ENCODE measurements around the gene SLC47A2.

GRCh38 chr17:19664136-19664820, 52.1 kb downstream of the SLC47A2 start:
- TF ChIP-seq REST (IDR thresholded peaks at IDR 0.05; ENCODE audit: borderline replicate concordance in 1 of 2, low read depth in 1 of 2, low read length in 2 of 2): no peak
- no peak for TF ChIP-seq ATF6 (CRISPR knock-in tag; conservative IDR thresholded peaks at IDR 0.05)
- no peak for TF ChIP-seq ZBTB34 (CRISPR knock-in tag; IDR thresholded peaks at IDR 0.05)
- no peak for TF ChIP-seq HCFC1 (IDR thresholded peaks at IDR 0.05; ENCODE audit: low read depth, low read length)
- TF ChIP-seq MLXIP (CRISPR knock-in tag; IDR thresholded peaks at IDR 0.05; ENCODE audit: borderline replicate concordance): no peak
- TF ChIP-seq RAD21 (CRISPR knock-in tag; IDR thresholded peaks at IDR 0.05): no peak
- TF ChIP-seq, protein P1, sequence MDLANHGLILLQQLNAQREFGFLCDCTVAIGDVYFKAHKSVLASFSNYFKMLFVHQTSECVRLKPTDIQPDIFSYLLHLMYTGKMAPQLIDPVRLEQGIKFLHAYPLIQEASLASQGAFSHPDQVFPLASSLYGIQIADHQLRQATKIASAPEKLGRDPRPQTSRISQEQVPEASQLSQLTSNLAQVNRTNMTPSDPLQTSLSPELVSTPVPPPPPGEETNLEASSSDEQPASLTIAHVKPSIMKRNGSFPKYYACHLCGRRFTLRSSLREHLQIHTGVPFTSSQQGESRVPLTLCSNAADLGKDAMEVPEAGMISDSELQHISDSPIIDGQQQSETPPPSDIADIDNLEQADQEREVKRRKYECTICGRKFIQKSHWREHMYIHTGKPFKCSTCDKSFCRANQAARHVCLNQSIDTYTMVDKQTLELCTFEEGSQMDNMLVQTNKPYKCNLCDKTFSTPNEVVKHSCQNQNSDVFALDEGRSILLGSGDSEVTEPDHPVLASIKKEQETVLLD (CRISPR knock-in tag; IDR thresholded peaks at IDR 0.05; ENCODE audit: low read depth): no peak
- no peak for TF ChIP-seq JUN (CRISPR knock-in tag; IDR thresholded peaks at IDR 0.05)
- no peak for TF ChIP-seq NFIC (IDR thresholded peaks at IDR 0.05; ENCODE audit: low read length)
- no peak for TF ChIP-seq ELF4 (CRISPR knock-in tag; IDR thresholded peaks at IDR 0.05; ENCODE audit: borderline replicate concordance)
- no peak for TF ChIP-seq ZNF652 (CRISPR knock-in tag; IDR thresholded peaks at IDR 0.05; ENCODE audit: borderline replicate concordance, low read depth)
- TF ChIP-seq ZNF432 (CRISPR knock-in tag; IDR thresholded peaks at IDR 0.05; ENCODE audit: borderline replicate concordance): no peak
- TF ChIP-seq MTA3 (CRISPR knock-in tag; IDR thresholded peaks at IDR 0.05): no peak
- no peak for TF ChIP-seq MED1 (CRISPR knock-in tag; IDR thresholded peaks at IDR 0.05)
